Measurements from ENCODE around the gene ZNF839.
"Not testable (repeated sequence)": the region's sequence is repeated elsewhere in the genome, so short reads cannot be mapped to it uniquely, and the experiment has no call there.

Gene ZNF839

DNA sequence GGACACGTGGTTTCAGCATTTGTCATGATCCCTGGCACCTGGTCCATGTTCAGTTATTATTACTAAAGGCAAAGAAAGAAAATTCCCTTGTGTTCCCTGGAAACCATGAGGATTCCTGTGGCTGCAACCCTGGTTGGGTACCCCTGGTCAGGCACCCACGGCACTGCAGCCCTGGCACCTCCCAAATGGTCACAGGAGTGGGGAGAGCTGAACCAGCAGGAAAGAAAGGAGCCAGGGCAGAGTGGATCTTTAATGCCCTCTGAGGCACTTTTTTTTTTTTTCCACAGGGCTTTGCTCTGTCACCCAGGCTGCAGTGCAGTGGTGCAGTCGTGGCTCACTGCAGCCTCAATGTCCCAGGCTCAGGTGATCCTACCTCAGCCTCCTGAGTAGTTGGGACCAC, 25.7 kb downstream of the ZNF839 start:
- H3K4me3 ChIP-seq (ENCODE audit: low read depth, low read length): no peak overlapping the region
- TF ChIP-seq, protein P1, sequence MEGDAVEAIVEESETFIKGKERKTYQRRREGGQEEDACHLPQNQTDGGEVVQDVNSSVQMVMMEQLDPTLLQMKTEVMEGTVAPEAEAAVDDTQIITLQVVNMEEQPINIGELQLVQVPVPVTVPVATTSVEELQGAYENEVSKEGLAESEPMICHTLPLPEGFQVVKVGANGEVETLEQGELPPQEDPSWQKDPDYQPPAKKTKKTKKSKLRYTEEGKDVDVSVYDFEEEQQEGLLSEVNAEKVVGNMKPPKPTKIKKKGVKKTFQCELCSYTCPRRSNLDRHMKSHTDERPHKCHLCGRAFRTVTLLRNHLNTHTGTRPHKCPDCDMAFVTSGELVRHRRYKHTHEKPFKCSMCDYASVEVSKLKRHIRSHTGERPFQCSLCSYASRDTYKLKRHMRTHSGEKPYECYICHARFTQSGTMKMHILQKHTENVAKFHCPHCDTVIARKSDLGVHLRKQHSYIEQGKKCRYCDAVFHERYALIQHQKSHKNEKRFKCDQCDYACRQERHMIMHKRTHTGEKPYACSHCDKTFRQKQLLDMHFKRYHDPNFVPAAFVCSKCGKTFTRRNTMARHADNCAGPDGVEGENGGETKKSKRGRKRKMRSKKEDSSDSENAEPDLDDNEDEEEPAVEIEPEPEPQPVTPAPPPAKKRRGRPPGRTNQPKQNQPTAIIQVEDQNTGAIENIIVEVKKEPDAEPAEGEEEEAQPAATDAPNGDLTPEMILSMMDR (IDR thresholded peaks at IDR 0.05; ENCODE audit: low read depth, low read length): no peak

DNA sequence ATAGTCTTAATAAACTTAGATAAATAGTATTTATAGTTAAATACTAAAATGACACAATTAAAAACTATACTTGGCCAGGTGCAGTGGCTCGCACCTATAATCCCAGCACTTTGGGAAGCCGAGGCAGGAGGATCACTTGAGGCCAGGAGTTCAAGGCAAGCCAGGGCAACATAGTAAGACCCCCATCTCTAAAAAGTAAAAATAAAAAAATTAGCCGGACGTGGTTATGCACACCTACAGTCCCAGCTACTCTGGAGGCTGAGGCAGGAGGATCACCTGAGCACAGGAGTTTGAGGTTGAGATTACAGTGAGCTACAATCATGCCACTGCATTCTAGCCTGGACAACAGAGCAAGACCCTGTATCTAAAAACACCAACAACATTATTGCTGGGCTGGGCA, 27.1 kb downstream of the ZNF839 start:
- no peak overlapping the region for H3K4me3 ChIP-seq (ENCODE audit: low read depth, low read length)
- TF ChIP-seq, protein P1 (IDR thresholded peaks at IDR 0.05; ENCODE audit: low read depth, low read length): no peak

DNA sequence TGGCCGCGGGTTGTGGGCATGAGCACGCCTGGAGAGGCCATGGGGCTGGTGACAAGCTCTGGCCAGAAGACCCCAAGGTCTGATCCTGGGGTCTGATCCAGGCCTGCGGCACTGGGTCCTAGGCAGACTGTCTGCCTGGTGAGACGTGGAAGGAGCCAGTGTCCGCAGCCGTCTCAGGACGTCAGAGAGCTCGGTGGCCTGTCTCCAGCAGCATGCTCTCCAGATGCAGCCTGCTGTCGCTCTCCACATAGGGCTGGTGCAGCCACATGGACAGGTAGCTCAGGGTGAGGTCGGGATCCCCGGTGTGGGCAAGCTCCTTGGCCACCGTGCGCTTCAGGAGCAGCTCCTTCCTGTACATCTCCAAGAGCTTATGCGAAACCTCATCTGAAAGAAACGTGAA, 28.8 kb downstream of the ZNF839 start:
- TF ChIP-seq, protein P1 (IDR thresholded peaks at IDR 0.05; ENCODE audit: low read depth, low read length): no peak

DNA sequence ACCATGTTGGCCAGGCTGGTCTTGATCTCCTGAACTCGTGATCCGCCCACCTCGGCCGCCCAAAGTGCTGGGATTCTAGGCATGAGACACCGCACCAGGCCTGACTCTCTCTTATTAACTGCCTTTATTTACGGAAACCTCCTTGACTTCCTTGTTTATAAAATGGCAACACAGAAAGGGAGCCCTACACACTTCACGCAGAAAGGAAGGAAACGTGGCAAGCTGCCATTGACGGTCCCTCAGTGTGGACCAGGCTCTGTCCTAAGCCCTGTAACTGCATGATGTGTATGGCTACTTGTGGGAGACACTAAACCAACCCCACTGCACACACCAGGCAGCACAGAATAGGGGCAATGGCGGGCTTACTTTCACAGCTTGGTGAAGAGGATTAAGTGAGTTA, 31.5 kb downstream of the ZNF839 start:
- no peak overlapping the region for H3K4me3 ChIP-seq (ENCODE audit: low read depth, low read length)
- TF ChIP-seq, protein P1 (IDR thresholded peaks at IDR 0.05; ENCODE audit: low read depth, low read length): no peak

More for the DNA sequence above, 28.8 kb downstream of the ZNF839 start:
- no peak overlapping the region for H3K4me3 ChIP-seq (ENCODE audit: low read depth, low read length)

DNA sequence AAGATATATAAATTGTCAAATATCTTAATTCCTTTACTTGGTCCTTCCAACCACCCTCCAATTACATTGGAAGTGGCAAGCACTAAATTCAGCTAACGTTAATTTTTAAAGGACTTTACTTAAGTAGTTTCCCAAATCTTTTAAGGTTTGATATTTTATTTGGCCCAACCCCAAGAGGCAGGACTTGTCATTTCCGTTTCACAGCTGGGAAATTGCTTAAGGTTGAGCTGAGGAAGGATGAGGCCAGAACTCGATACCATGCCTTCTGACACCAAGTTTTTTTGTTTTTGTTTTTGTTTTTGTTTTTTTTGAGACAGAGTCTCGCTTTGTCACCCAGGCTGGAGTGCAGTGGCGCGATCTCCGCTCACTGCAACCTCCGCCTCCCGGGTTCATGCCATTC, 32.0 kb downstream of the ZNF839 start:
- not testable (repeated sequence) for H3K4me3 ChIP-seq (ENCODE audit: low read depth, low read length)

DNA sequence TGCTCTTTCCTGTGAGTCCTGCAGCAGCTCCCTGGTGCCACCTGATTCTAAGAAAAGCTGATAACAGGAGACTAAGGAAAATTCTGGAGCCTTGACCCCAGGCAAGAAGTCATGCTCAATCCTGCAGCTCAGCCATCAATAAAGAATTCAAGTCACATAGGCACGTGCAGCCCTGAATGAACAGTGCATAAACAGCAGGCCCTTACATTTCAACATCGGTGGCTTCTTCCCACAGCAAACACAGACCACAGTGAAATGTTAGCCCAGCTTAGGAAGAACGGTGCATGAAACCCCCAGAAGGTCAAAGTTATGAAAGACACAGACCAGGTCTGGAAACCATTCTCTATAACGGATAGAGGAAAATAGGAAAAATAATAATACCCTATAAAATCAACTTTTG, 32.7 kb downstream of the ZNF839 start:
- H3K4me3 ChIP-seq (ENCODE audit: low read depth, low read length): no peak overlapping the region
- TF ChIP-seq, protein P1 (IDR thresholded peaks at IDR 0.05; ENCODE audit: low read depth, low read length): no peak

DNA sequence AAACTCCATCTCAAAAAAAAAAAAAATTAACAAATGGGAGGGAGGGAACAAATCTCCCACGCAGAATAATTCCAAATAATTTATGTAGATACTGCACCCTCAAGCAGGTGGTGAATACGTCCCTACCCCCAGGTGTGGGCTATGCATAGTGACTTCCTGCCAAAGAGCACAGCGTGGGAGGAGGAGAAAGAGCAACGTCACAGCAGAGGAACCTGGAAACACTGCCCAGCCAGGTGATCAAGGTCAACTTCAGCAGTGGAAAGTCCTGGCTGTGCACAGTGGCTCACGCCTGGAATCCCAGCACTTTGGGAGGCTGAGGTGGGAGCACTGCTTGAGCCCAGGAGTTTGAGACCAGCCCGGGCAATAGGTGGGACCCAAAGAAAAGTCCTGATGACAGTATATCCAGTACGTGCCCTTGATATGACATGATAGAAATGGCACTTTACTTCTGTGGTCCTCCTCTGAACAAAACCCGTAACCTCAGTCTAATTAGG, 33.6 kb downstream of the ZNF839 start:
- H3K4me3 ChIP-seq (ENCODE audit: low read depth, low read length): no peak overlapping the region
- TF ChIP-seq, protein P1 (IDR thresholded peaks at IDR 0.05; ENCODE audit: low read depth, low read length): no peak

DNA sequence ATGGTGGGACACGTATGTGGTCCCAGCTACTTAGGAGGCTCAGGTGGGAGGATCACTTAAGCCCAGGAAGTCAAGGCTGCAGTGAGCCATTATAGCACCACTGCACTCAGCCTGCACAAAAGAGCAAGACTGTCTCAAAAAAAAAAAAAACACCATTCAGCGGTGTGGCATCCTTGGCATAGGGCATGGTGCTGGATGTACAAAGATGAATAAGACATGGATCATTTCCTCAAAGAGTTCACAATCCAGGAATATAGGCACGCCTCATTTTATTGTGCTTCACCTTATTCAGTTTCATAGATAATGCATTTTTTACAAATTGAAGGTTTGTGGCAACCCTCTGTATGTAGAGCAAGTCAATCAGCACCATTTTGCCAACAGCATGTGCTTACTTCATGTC, 36.7 kb downstream of the ZNF839 start:
- TF ChIP-seq, protein P1 (IDR thresholded peaks at IDR 0.05; ENCODE audit: low read depth, low read length): no peak
- no peak overlapping the region for H3K4me3 ChIP-seq (ENCODE audit: low read depth, low read length)
